H9 (cell line): ENCODE measurements around the gene ABCA12. TPM values are rescaled to one million over a fixed set of nuclear protein-coding genes. Genes with fewer than 3 reads are reported as not detected.

ENCODE experiments used
- DNase-seq: peaks from one replicate; pipeline ENCODE4 v3.0.0-alpha.2; 2017
- H2AFZ ChIP-seq: one replicate; pipeline ENCODE4 v1.6.1; 2013; ENCODE audit warnings: mild to moderate bottlenecking, low read length, control low read depth, moderate library complexity
- H2AK5ac ChIP-seq: 2 replicates; pipeline ENCODE4 v1.6.1; 2013; ENCODE audit warnings: low read length, control low read depth, mixed read lengths; ENCODE audit not compliant: insufficient read length
- H2BK120ac ChIP-seq: one replicate; pipeline ENCODE4 v1.6.1; 2013; ENCODE audit warnings: low read depth, mild to moderate bottlenecking, low read length, control low read depth, inconsistent platforms; ENCODE audit not compliant: poor library complexity, severe bottlenecking
- H2BK12ac ChIP-seq: 2 replicates; pipeline ENCODE4 v1.6.1; 2013; ENCODE audit warnings: low read length, control low read depth, mixed read lengths, low read depth; ENCODE audit not compliant: insufficient read length
- H2BK15ac ChIP-seq: 2 replicates; pipeline ENCODE4 v1.6.1; 2013; ENCODE audit warnings: low read depth, low read length, control low read depth
- H2BK20ac ChIP-seq: one replicate; pipeline ENCODE4 v1.6.1; 2013; ENCODE audit warnings: low read depth, mild to moderate bottlenecking, low read length, control low read depth, inconsistent platforms; ENCODE audit not compliant: poor library complexity, severe bottlenecking
- H2BK5ac ChIP-seq: 2 replicates; pipeline ENCODE4 v1.6.1; 2013; ENCODE audit warnings: low read length, control low read depth, mixed read lengths; ENCODE audit not compliant: insufficient read length
- H3K14ac ChIP-seq: 2 replicates; pipeline ENCODE4 v1.6.1; 2013; ENCODE audit warnings: low read length, control low read depth; ENCODE audit not compliant: insufficient read depth
- H3K18ac ChIP-seq: 2 replicates; pipeline ENCODE4 v1.6.1; 2013; ENCODE audit warnings: low read depth, mild to moderate bottlenecking, mixed read lengths, low read length, control low read depth; ENCODE audit not compliant: insufficient read length
- H3K23ac ChIP-seq: 2 replicates; pipeline ENCODE4 v1.6.1; 2013; ENCODE audit warnings: low read length, control low read depth, mixed read lengths, low read depth; ENCODE audit not compliant: insufficient read length
- H3K23me2 ChIP-seq: 2 replicates; pipeline ENCODE4 v1.6.1; 2013; ENCODE audit warnings: low read depth, mild to moderate bottlenecking, mixed read lengths, low read length, control low read depth; ENCODE audit not compliant: insufficient read length, poor library complexity, severe bottlenecking
- H3K27ac ChIP-seq: 2 replicates; pipeline ENCODE4 v1.5.1; 2013; ENCODE audit warnings: low read length, control low read depth, mixed read lengths, low read depth; ENCODE audit not compliant: insufficient read length
- H3K27me3 ChIP-seq: 2 replicates; pipeline ENCODE4 v1.6.1; 2013; ENCODE audit warnings: low read length, control low read depth, inconsistent platforms; ENCODE audit not compliant: insufficient read depth
- H3K4ac ChIP-seq: 2 replicates; pipeline ENCODE4 v1.6.1; 2013; ENCODE audit warnings: low read depth, mild to moderate bottlenecking, control low read depth, inconsistent platforms, low read length, moderate library complexity
- H3K4me1 ChIP-seq: 2 replicates; pipeline ENCODE4 v1.6.1; 2013; ENCODE audit warnings: low read length, control low read depth, inconsistent platforms; ENCODE audit not compliant: insufficient read depth
- H3K4me2 ChIP-seq: 2 replicates; pipeline ENCODE4 v1.6.1; 2013; ENCODE audit warnings: low read length, control low read depth, mixed read lengths; ENCODE audit not compliant: insufficient read length, insufficient read depth
- H3K56ac ChIP-seq: 2 replicates; pipeline ENCODE4 v1.6.1; 2013; ENCODE audit warnings: low read depth, mild to moderate bottlenecking, mixed read lengths, low read length, control low read depth; ENCODE audit not compliant: insufficient read length
- H3K79me1 ChIP-seq: 2 replicates; pipeline ENCODE4 v1.6.1; 2013; ENCODE audit warnings: low read depth, mild to moderate bottlenecking, moderate library complexity, low read length, control low read depth, inconsistent platforms; ENCODE audit not compliant: insufficient read depth, poor library complexity, severe bottlenecking
- H3K79me2 ChIP-seq: 2 replicates; pipeline ENCODE4 v1.6.1; 2013; ENCODE audit warnings: low read length, control low read depth, inconsistent platforms; ENCODE audit not compliant: insufficient read depth
- H3K9ac ChIP-seq: 2 replicates; pipeline ENCODE4 v1.6.1; 2013; ENCODE audit warnings: low read length, control low read depth, mixed read lengths; ENCODE audit not compliant: insufficient read length; ENCODE audit errors: extremely low read depth
- H3K9me3 ChIP-seq: one replicate; pipeline ENCODE4 v1.6.1; 2013; ENCODE audit warnings: low read depth, low read length, inconsistent platforms; ENCODE audit not compliant: control insufficient read depth
- H3T11ph ChIP-seq: one replicate; pipeline ENCODE4 v1.6.1; 2013; ENCODE audit warnings: mild to moderate bottlenecking, low read length, control low read depth, inconsistent platforms
- H4K20me1 ChIP-seq: one replicate; pipeline ENCODE4 v1.6.1; 2013; ENCODE audit not compliant: control insufficient read depth, insufficient read length, insufficient read depth
- H4K5ac ChIP-seq: 2 replicates; pipeline ENCODE4 v1.6.1; 2013; ENCODE audit warnings: low read depth, mild to moderate bottlenecking, mixed read lengths, low read length, control low read depth; ENCODE audit not compliant: insufficient read length
- H4K8ac ChIP-seq: replicated peaks from 2 replicates; pipeline ENCODE4 v1.6.1; 2013; ENCODE audit warnings: low read length, control low read depth, mixed read lengths, low read depth; ENCODE audit not compliant: insufficient read length
- H4K91ac ChIP-seq: 2 replicates; pipeline ENCODE4 v1.6.1; 2013; ENCODE audit warnings: low read depth, mild to moderate bottlenecking, moderate library complexity, mixed read lengths, low read length, control low read depth; ENCODE audit not compliant: insufficient read length
- H3K27ac Mint-ChIP-seq, 3 experiments: 2 replicates in 2 of 3; 3 replicates in 1 of 3; pipeline ENCODE4 v1.8.0; 2020 to 2021; ENCODE audit warnings: mixed read lengths in 3 of 3, mild to moderate bottlenecking in 1 of 3, moderate library complexity in 1 of 3
- H3K27me3 Mint-ChIP-seq: 2 replicates; pipeline ENCODE4 v1.8.0; 2021; ENCODE audit warnings: low read depth, mild to moderate bottlenecking, moderate library complexity, mixed read lengths
- H3K36me3 Mint-ChIP-seq, 3 experiments: 2 replicates in 2 of 3; 3 replicates in 1 of 3; pipeline ENCODE4 v1.8.0; 2020 to 2021; ENCODE audit warnings: low read depth in 3 of 3, mixed read lengths in 3 of 3; ENCODE audit not compliant: insufficient read depth in 1 of 3
- H3K4me1 Mint-ChIP-seq, 2 experiments: 2 replicates each; pipeline ENCODE4 v1.8.0; 2020; ENCODE audit warnings: mixed read lengths in 2 of 2
- H3K4me3 Mint-ChIP-seq, 2 experiments: 2 replicates in 1 of 2; 3 replicates in 1 of 2; pipeline ENCODE4 v1.8.0; 2020 to 2021; ENCODE audit warnings: mild to moderate bottlenecking in 2 of 2, mixed read lengths in 2 of 2, moderate library complexity in 1 of 2
- H3K9me3 Mint-ChIP-seq, 2 experiments: 2 replicates in 1 of 2; 3 replicates in 1 of 2; pipeline ENCODE4 v1.8.0; 2020; ENCODE audit warnings: mild to moderate bottlenecking in 2 of 2, mixed read lengths in 2 of 2, moderate library complexity in 1 of 2
- CTCF ChIP-seq: fragments of 200-600 bp; sonication (generic); conservative IDR thresholded peaks from 3 replicates; pipeline ENCODE4 v1.8.0; 2021; ENCODE audit warnings: antibody characterized with exemption, mild to moderate bottlenecking
- total RNA-seq: library from RNA; stranded (reverse); gene quantifications from 2 replicates; pipeline ENCODE4 v1.2.1, GENCODE V29; 2021

ABCA12 gene
- total RNA-seq, 1 experiment from 2014 or later: not detected

- H2BK12ac ChIP-seq: no peak overlapping the region
- H3K14ac ChIP-seq: no peak overlapping the region
- no peak overlapping the region for H4K8ac ChIP-seq
- no peak for DNase-seq
- H3K27me3 ChIP-seq: no peaks in the 10 kb centered on the region; the same call in 1 of the 2 replicates
- no peak overlapping the region for H3K4ac ChIP-seq
- no peaks in the 10 kb centered on the region for H3K9me3 ChIP-seq
- no peak for TF ChIP-seq CTCF
- Mint-ChIP-seq H3K27me3 (peaks cover 2% of the 10 kb centered on the region; the same call in 1 of the 2 replicates), H3K4me3 (no peak overlapping the region), H3K27ac (no peak overlapping the region), H3K9me3 (no peaks in the 10 kb centered on the region), H3K36me3 (no peaks in the 10 kb centered on the region), H3K4me1 (no peaks in the 10 kb centered on the region)
- H2AFZ ChIP-seq: no peak overlapping the region
- H2AK5ac ChIP-seq: no peak overlapping the region
- no peak overlapping the region for H4K91ac ChIP-seq
- no peaks in the 10 kb centered on the region for H3K23me2 ChIP-seq
- H3K9ac ChIP-seq: no peak overlapping the region
- H2BK5ac ChIP-seq: no peak overlapping the region
- no peaks in the 10 kb centered on the region for H3K4me1 ChIP-seq
- no peak overlapping the region for H2BK15ac ChIP-seq
- no peak overlapping the region for H2BK20ac ChIP-seq
- H4K20me1 ChIP-seq: no peaks in the 10 kb centered on the region
- no peaks in the 10 kb centered on the region for H3K79me2 ChIP-seq
- H3K4me2 ChIP-seq: no peak overlapping the region
- no peak overlapping the region for H4K5ac ChIP-seq
- H2BK120ac ChIP-seq: no peak overlapping the region
- no peak overlapping the region for H3K27ac ChIP-seq
- no peaks in the 10 kb centered on the region for H3K79me1 ChIP-seq
- H3K56ac ChIP-seq: no peak overlapping the region
- H3T11ph ChIP-seq: no peak overlapping the region
- H3K23ac ChIP-seq: no peak overlapping the region
- H3K18ac ChIP-seq: no peak overlapping the region
These were observed 49.7 kb upstream of the ABCA12 start for GRCh38 chr2:215188078-215188477.
